ENCODE measurements around the gene PNLIPRP3.

Gene PNLIPRP3

DNA sequence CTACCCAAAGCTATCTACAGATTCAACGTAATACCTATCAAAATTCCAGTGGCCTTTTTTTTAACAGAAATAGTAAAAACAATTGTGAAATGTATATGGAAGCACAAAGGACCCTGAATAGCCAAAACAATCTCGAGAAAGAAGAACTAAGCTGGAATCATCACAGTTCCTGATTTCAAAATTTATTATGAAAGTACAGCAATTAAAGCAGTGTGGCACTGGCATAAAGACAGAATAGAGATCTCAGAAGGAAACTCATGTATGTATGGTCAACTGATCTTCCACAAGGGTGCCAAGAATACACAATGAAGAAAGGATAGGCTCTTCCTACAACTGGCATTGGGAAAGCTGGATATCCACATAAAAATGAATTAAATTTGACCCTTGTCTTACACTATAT lies 23.2 kb downstream of the PNLIPRP3 start:
- no peak for DNase-seq (ENCODE audit: low read depth)

DNA sequence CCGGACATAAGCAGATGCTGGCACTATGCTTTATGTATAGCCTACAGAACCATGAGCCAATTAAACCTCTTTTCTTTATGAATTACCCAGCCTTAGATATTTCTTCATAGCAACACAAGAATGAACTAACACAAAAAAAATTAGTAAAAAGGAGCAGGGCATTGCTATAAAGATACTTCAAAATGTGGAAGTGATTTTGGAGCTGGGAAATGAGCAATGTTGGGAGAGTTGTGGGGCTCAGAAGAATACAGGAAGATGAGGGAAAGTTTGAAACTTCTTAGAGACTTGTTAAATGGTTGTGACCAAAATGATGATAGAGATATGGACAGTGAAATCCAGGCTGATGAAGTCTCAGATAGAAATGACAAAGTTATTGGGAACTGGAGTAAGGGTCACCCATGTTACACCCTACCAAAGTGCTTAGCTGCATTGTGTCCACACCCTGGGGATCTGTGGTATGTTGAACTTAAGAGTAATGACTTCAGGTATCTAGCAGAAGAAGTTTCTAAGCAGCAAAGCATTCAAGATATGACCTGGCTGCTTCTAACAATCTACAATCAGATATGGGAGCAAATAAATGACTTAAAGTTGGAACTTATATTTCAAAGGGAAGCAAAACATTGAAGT lies 24.2 kb downstream of the PNLIPRP3 start:
- DNase-seq (ENCODE audit: low read depth), result no peak

DNA sequence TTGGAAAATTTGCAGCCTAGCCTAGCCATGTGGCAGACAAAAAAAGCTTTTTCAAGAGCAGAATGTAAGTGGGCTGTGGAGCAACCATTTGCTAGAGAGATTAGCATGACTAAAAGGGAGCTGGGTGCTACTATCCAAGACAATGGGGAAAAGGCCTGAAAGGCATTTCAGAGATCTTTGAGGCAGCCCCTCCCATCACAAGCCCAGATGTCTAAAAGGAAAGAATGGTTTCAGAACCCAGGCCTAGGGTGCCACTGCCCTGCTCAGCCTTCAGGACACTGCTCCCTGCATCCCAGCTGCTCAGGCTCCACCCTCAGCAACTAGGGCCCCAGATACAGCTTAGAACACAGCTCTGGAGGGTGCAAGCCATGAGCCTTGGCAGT lies 24.7 kb downstream of the PNLIPRP3 start:
- DNase-seq (ENCODE audit: low read depth), result no peak

DNA sequence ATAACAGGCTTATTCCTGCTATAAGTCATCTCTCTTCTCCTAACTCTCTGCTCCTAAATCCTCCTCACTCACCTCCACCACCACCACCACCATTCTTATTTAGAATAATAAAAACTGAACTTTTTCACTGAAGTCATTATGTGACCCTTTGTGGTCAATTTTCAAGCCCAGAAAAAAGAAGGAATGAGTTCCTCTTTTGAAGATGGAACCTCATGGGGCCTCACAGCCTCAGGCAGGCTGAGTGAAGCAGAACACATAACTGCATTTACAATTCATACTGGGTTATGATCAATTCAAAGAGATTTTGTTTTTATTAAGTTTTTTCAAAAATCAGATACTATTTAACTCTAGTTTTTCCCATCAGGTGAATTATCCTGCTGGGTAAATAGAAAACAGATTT lies 29.8 kb downstream of the PNLIPRP3 start:
- DNase-seq (ENCODE audit: low read depth), result no peak

DNA sequence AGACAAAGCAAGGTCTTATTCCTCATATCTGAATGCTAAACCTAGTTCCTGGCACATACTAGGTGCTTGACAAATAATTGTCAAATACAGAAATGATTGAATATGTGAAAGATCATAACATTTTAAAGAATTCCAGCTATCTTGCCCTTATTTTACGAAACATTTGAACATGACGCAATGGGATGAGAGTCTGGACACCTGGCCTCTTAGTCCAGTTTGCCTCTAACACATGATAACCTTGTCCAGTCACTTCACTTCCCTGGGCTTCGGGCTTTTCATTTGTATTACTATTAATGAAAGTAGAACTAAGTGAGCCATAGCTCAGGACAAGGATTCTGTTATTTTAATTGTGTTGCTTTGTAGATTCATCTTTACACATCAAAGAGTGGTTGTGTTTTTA lies 32.6 kb downstream of the PNLIPRP3 start:
- no peak for DNase-seq (ENCODE audit: low read depth)

DNA sequence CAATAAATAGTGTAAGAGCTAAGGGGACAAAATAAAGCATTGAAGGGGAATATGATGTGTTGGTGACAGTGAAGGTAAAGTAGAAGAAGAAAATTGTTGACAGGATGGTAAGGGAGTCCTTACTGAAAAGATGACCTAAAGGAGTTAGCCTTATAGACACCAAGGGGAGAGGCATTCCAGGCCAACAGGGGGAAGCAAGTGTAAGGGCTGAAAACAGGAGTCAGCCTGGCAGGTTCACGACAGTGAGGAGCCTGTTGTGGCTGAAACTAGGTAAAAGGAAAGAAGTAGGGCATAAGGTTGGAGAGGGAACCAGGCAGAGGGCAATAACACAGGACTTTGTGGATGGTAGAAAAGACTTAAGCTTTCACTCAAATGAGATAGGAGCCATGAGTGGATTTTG lies 34.0 kb downstream of the PNLIPRP3 start:
- no peak for DNase-seq (ENCODE audit: low read depth)

DNA sequence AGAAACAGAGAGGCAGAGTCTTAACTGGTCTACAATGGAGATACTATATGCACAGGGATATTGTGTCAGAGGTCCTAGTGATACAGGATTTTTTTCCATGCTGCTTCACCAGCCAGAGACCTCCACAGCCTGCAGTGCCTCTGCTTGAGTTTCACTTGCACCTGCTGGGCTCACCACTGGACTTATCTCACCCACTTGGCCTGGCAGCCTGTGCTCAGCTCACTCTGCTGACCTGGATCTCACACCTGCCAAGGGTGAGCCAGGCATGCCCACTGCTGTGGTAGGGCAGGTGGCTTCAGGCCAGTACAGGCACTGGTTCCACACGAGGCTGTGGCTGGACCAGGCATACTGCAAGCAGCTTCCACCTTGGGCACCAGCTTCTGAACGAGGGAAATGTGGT lies 36.6 kb downstream of the PNLIPRP3 start:
- no peak for DNase-seq (ENCODE audit: low read depth)

DNA sequence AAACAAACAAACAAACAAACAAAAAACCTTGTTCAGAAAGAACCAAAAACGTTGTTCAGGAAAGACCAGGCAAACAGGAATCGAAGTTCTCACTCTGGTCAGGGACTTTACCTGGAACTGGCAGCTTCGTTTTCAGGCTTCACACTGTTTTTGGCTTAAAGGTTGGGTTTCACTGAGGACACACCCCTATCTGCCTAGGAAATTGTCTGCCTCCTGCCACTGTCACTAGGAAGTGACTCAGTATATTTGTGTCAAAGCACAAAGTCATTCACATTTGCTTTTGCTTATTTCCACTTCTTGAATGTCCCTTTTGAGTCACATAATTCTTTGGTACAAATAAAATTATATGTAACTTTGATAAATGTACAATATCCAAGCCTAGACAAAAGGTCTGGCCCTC lies 37.9 kb downstream of the PNLIPRP3 start:
- no peak for DNase-seq (ENCODE audit: low read depth)

DNA sequence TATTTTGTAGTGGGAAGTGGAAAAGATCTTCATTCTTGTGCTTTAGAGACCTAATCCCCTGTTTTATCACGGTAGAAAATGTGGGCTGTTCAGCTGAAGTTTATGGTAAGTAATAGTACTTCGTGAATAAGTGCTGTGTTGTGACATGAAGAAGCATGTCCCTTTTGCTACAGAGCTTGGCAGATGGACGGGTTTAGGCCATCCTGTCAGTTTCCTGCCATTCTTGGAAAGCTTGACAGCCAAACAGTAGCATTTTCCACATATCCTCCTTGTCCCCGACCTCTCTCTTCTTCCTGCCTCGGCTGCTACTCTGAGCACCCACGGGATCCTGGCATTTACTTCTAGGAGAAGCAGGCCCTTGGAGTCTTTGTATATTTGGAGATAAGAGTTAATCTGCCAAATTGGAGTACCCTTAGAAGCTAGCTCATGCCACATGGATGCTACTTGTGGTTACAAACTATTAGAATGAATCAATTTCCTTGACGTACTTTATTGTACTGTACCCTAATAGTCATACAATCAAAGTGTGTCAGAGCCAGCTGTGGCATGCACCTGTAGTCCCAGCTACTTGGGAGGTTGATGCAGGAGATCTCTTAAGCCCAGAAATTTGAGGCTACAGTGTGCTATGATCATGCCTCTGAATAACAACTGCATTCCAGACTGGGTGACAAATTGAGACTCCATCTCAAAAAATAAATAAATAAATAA lies 39.2 kb downstream of the PNLIPRP3 start:
- no peak for DNase-seq (ENCODE audit: low read depth)

DNA sequence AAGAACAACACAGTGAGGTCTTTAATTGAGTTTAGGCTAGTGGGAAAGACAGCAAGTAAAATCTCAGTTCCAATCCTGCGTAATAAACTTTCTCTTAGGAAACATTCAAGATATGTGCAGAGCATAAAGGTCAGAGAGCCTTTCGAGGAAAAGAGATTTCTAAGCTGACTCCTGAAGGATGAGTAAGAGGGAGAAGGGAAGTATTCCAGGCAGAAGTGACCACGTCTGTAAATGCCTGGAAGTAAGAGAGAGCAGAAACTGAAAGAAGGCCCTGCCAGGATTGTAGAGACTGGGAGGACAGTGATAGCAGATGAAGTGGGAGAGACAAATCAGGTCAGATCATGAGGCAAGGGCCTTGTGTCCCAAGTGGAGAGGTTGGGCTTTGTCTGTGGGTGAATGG lies 41.8 kb downstream of the PNLIPRP3 start:
- no peak for DNase-seq (ENCODE audit: low read depth)

DNA sequence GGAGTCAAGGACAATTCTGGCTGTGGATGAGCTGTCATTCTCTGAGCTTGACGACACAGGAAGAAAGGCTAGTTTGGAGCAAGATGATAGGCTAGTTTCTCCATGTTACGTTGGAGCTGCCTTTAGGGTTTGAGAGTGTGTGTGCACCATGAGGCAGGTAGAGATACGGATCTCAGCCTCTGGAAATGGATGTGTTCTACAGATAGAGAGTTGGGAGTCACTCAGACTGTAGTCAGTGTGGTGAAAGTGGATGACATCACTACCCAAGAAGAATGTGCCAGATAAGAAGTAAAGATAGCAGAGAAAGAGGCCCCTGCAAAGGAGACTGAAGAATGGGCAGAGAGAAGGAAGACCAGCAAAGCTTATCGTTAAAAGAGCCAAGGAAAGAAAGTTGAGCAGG lies 42.4 kb downstream of the PNLIPRP3 start:
- no peak for DNase-seq (ENCODE audit: low read depth)

DNA sequence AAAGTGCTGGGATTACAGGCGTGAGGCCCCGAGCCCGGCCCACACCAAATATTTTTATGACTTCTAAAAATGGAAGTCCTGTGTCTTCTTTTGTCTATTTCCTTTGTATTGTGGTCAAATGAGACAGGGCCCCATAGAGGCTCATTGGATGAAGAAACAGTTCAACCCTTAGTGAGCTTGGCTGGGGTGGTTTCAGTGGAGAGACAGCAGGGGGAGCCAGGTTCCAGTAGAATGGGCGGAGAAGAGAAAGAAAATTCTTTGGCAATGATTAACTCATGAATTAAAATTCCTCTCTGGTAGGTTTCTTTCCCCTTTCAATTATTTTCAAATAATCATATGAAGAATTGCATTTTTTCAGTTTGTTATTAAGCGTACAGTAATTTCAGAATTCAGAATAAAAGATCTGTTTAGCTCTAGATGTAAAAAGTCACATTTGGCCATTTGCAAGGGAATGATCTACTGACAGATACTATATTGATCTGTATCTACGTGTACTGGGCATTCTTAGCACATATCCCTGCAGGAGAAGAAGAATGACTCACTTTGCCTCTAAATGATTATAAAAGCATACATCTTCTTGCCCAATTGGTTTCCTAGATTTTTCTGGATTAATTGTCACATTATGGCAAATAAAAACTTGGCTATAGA lies 43.2 kb downstream of the PNLIPRP3 start:
- DNase-seq (ENCODE audit: low read depth), result no peak

DNA sequence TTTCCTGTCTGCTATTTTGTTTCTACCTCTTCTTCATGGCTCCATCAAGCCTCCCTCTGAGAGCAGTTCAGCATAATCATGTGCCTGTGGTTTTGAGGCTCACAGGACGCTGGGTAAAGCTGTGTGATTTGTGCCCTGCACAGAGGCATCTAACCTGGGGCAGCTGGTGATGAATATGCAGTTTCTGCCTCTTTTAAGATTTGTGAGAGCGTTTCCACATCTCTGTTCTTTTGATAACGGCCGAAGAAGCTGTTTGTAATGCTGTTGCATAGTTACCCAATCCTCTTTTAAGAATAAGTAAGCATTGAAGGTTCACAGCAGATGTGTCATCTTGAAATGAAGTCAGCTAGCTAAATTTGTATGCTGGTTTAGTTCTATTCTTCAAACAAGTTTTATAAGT lies 45.2 kb downstream of the PNLIPRP3 start:
- DNase-seq (ENCODE audit: low read depth), result no peak

DNA sequence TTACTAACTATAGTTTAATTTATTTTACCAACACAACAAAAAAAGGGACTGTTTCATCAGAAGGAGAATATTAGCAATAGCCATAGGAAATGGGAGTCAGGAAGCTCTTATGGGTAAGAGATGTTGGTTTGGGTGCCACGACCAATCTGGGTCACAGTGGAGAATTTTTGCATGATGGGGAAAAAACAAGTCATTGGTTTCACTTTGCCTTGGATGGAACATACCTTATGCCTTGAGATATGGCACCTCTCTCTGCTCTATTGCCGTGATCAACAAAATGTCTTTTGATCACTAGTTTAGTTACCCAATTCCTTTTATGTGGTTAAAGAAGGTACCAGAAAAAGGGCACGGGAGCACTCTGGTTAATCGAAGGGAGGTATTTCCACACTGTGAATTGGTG lies 48.2 kb downstream of the PNLIPRP3 start:
- no peak for DNase-seq (ENCODE audit: low read depth)

DNA sequence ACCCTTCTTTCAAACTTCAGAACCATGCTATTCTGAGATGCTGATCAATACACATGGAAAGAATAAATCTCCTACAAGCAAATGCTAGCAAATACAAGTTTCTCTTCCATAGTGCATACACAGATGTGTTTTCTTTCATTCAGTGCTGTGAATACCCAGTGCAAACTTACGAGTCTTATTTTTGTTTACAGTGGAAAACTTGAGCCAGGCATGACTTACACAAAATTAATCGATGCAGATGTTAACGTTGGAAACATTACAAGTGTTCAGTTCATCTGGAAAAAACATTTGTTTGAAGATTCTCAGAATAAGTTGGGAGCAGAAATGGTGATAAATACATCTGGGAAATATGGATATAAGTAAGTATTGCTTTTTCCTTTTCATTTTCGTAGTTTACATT lies 48.8 kb downstream of the PNLIPRP3 start:
- no peak for DNase-seq (ENCODE audit: low read depth)

DNA sequence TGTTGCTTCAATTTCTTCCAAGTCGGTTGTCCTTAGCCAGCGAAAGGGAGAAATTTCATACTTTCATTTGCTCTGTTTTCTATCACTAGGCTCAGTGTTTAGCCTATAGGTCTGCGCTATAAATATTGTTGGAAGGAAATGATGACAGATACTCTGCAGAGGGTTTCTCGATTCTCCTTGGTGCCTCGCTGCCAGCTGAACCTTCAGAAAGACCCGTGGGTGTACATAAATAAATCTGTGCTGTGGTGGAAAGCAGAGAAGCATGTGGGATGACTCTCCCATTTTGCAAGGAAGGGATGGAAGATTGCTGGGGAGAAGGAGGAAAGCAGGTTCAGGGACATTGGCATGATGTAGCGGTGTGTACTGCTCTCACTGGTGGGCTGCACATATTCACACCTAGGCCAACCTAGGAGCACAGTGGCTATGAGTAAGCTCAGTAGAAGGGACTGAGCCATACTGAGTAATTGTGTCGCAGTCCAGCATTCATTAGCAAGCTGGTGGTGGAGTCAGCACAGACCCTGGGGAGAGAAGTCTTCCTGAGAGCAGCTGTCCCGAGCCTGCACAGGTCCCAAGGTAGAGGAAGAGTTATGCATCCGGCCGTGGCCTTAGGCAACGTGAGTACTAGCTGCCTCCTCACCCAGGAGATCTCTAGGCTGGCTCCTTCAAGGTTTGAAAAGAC lies 50.5 kb downstream of the PNLIPRP3 start:
- no peak for DNase-seq (ENCODE audit: low read depth)

DNA sequence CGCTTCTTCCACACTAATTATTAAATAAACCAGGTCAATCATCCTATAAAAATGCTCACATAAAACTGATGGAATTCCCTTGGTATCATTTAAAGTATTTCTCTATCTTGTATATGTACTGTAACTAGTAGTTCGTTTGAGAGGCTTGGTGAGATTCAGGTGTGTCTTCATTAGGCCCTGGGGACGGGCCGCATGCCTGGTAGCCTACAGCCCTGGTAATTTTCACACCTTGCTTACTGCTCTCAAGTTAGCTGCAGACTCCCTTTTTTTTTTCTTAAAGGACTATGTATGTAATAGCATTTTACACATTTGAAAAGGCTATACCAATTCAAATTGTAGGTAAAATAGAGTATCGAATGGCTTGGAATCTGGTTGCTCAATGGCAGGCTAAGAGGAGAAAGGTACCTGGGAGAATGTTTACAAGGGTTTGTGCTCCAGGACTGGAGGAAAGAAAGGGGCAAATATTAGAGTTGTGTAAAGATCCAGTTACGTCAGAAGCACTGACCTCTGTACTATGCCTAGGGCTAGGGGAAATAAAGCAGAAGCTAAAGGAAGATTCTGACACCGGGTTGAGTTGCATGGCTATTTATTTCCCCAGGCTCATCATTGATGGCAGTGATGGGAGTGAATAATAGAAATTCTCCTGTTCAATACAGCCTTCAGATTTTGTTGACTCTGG lies 59.3 kb downstream of the PNLIPRP3 start:
- no peak for DNase-seq (ENCODE audit: low read depth)

DNA sequence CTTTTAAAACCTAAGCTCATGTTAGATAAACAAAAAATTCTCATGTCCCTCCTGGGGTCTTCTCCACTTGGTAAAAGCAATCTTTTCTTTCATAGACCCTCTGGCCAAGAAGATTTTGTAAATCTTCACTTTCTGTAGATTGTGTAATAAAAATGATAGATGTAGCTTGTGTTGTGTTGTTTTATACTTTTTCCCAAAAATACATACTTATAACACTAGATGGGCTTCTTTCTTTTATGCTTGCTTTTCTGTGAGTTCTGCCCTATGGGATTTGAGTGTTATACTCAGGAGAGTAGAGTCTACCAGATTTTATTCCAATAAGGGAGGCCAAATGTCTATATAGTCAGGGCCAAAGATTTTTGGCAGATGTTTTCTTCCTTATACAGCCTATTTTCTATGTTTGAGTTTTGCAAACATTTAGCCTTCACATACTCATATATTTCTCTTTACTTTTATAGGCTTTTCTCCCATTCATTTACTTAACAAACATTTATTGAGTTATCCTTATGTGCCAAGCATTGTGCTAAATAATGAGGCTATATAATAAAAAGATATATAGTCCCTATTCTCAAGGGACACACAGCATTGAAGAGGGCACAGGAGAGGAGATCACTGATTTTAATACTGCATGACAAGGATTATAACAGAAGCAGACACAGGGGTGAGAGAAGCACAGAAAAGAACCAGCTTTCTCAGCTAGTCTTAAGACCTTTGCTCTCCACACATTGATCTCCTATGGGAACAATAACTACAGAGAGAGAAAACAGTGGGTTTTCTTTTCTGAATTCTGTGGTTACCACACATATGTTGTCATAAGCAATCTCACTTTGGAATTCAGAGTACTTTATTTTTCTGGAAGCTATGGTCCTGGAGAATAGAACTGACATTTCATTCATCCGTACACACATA lies 60.1 kb downstream of the PNLIPRP3 start:
- DNase-seq (ENCODE audit: low read depth), result no peak

DNA sequence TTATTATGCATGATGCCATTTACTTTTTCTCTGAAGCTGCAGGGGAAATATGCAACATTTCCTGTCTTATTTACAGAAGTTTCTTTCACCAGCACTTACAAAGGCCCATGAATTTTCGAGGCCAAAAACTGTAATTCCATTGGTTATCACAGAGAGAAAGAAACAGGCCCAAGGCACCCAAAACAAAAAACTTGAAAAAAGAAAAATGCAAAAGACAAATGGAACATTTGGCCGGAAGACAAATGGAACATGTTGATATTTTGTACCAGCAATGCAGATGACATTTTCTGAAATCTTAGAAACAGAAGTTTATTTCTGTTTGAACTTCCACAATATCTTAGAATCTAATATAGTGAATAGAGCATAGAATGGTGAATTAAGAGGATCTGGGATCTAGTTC lies 61.8 kb downstream of the PNLIPRP3 start:
- no peak for DNase-seq (ENCODE audit: low read depth)

DNA sequence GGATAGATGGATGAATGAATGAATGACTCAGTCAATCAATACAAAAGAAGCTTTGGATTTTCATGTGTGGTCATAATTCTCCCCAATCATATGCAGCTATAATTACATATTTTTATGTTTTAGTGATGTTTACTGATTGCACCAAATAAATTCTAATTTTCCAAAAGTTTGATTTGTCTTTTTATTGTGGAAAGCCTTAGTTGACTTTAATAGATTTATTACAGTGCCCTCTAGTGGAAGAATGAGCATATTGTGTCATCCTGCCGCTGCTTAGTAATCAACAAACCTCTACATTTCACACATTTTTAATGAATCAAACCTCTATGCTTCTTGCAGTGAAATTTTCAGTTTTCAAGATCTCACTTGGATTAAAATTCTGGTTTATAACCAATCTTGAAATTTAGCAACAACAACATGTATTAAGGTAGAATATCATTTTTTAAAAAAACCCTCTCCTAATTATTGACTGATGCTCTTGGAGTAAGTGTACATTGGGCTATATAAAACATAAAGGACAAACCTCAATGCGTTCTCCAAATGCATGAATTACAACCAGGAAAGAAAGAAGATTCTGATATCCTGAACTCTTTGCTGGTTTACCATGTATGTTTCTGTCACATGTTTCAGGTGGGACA lies 62.5 kb downstream of the PNLIPRP3 start:
- no peak for DNase-seq (ENCODE audit: low read depth)

DNA sequence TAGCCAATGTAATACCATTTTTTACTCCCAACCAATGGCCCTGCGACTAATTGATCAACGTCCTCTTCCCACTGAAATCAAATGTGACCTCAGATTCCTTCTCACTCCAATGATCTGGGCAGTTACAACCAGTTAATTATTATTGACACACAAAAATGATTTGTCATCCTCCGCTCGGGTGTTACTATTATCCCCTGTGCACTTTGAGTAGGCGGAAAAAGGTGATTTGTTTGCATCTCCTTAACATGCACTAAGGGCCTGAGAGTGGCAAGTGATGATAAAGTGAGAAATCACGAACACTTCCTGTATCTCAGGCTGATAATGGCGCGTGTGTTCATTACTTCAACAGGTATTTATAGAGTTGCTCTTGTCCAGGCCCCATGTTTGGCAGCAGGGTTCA lies 77.1 kb downstream of the PNLIPRP3 start:
- no peak for DNase-seq (ENCODE audit: low read depth)
